Measurements from ENCODE around the gene SPG21. TPM values are rescaled to one million over a fixed set of nuclear protein-coding genes. Genes with fewer than 3 reads are reported as not detected.

SPG21 gene
- total and polyA plus RNA-seq, 2 of the 13 experiments (the other 11 are each of a cell fraction or from before 2014, with no cell fraction given), result 36.7 to 42.4 TPM

GRCh38 chr15:65032801-65033537 lies 43.3 kb upstream of the SPG21 start (continued):
- TF ChIP-seq TRIM22 (IDR thresholded peaks at IDR 0.05) (no peak), ZNF143 (CRISPR knock-in tag; IDR thresholded peaks at IDR 0.05) (no peak; the same call in 1 of the 2 replicates), MAZ (IDR thresholded peaks at IDR 0.05; ENCODE audit: borderline replicate concordance, low read depth, low read length) (no peak), MAZ (CRISPR knock-in tag; IDR thresholded peaks at IDR 0.05; ENCODE audit: low read depth) (peak; percentile 70; the same call in 1 of the 2 replicates), ZFP36 (IDR thresholded peaks at IDR 0.05; ENCODE audit: borderline replicate concordance, low read depth, low read length, partially characterized antibody) (no peak), ZNF446 (CRISPR knock-in tag; IDR thresholded peaks at IDR 0.05) (no peak), RARA (CRISPR knock-in tag; IDR thresholded peaks at IDR 0.05) (peak; percentile 15; the same call in 1 of the 2 replicates), SMARCE1 (IDR thresholded peaks at IDR 0.05; ENCODE audit: borderline replicate concordance) (no peak), SP2 (CRISPR knock-in tag; IDR thresholded peaks at IDR 0.05) (no peak), ZNF142 (CRISPR knock-in tag; IDR thresholded peaks at IDR 0.05) (no peak), RFX5 (IDR thresholded peaks at IDR 0.05; ENCODE audit: low read depth, low read length) (no peak), NAIF1 (CRISPR knock-in tag; IDR thresholded peaks at IDR 0.05; ENCODE audit: borderline replicate concordance) (no peak), ZC3H13 (CRISPR knock-in tag; IDR thresholded peaks at IDR 0.05) (no peak), ZBTB39 (CRISPR knock-in tag; IDR thresholded peaks at IDR 0.05) (0 out of 2 replicates have a peak, but pooled peaks have one; percentile 39), ZNF703 (CRISPR knock-in tag; IDR thresholded peaks at IDR 0.05; ENCODE audit: borderline replicate concordance) (no peak), GFI1 (CRISPR knock-in tag; IDR thresholded peaks at IDR 0.05; ENCODE audit: borderline replicate concordance) (peak; percentile 96)
- TF ChIP-seq, protein P1, sequence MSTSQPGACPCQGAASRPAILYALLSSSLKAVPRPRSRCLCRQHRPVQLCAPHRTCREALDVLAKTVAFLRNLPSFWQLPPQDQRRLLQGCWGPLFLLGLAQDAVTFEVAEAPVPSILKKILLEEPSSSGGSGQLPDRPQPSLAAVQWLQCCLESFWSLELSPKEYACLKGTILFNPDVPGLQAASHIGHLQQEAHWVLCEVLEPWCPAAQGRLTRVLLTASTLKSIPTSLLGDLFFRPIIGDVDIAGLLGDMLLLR (CRISPR knock-in tag; IDR thresholded peaks at IDR 0.05), result no peak
- TF ChIP-seq, protein P2, sequence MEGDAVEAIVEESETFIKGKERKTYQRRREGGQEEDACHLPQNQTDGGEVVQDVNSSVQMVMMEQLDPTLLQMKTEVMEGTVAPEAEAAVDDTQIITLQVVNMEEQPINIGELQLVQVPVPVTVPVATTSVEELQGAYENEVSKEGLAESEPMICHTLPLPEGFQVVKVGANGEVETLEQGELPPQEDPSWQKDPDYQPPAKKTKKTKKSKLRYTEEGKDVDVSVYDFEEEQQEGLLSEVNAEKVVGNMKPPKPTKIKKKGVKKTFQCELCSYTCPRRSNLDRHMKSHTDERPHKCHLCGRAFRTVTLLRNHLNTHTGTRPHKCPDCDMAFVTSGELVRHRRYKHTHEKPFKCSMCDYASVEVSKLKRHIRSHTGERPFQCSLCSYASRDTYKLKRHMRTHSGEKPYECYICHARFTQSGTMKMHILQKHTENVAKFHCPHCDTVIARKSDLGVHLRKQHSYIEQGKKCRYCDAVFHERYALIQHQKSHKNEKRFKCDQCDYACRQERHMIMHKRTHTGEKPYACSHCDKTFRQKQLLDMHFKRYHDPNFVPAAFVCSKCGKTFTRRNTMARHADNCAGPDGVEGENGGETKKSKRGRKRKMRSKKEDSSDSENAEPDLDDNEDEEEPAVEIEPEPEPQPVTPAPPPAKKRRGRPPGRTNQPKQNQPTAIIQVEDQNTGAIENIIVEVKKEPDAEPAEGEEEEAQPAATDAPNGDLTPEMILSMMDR (CRISPR knock-in tag; IDR thresholded peaks at IDR 0.05), result peak; percentile 99
